CD4-positive, alpha-beta T cell (primary cell): ENCODE results near the gene WDR64. TPM values are rescaled to one million over a fixed set of nuclear protein-coding genes. Genes with fewer than 3 reads are reported as not detected.

ENCODE experiments used
- ATAC-seq: fragments of 200-7000 bp; cut with Tn5 transposase; one replicate; pipeline ENCODE4 v1.10.0; 2022; ENCODE audit warnings: mild to moderate bottlenecking; ENCODE audit not compliant: poor library complexity
- CTCF ChIA-PET: fragments of 350-600 bp; sonication (Branson Sonifier 250); formaldehyde crosslinking; loops from one replicate; lab custom pipeline; 2021; ENCODE audit warnings: antibody characterized with exemption, inconsistent platforms; lab: Charles Lee
- POLR2A ChIA-PET: fragments of 350-600 bp; sonication (Branson Sonifier 250); formaldehyde crosslinking; loops from one replicate; lab custom pipeline; 2021; ENCODE audit warnings: antibody characterized with exemption, inconsistent platforms; lab: Charles Lee
- DNase-seq, 14 experiments: peaks; one replicate each; pipeline ENCODE4 v3.0.0-alpha.2; 2013 to 2020; ENCODE audit warnings: mixed read lengths in 2 of 14
- H3K27ac ChIP-seq, 2 donors: one replicate each; pipeline versions ENCODE4 v1.5.1 to v1.7.0; 2013; ENCODE audit warnings: low read length in 2 of 2, low read depth in 1 of 2, mild to moderate bottlenecking in 1 of 2
- H3K27me3 ChIP-seq, 2 experiments: 1 replicate in 1 of 2; 2 replicates in 1 of 2; pipeline versions ENCODE4 v1.6.1 to v1.7.0; 2013; ENCODE audit warnings: low read length in 2 of 2, control low read depth in 1 of 2, mild to moderate bottlenecking in 1 of 2, moderate library complexity in 1 of 2; ENCODE audit not compliant: insufficient read depth in 2 of 2, control insufficient read depth in 1 of 2
- H3K36me3 ChIP-seq: one replicate; pipeline ENCODE4 v1.6.1; 2013; ENCODE audit warnings: low read length, control low read depth; ENCODE audit not compliant: insufficient read depth
- H3K4me1 ChIP-seq: one replicate; pipeline ENCODE4 v1.6.1; 2013; ENCODE audit warnings: low read length, control low read depth; ENCODE audit not compliant: insufficient read depth
- H3K4me3 ChIP-seq: one replicate; pipeline ENCODE4 v1.5.1; 2013; ENCODE audit warnings: mild to moderate bottlenecking, low read length, moderate library complexity
- H3K9me3 ChIP-seq, 2 experiments: 1 replicate in 1 of 2; 2 replicates in 1 of 2; pipeline versions ENCODE4 v1.6.1 to v1.7.0; 2013; ENCODE audit warnings: low read length in 2 of 2, mild to moderate bottlenecking in 2 of 2, control low read depth in 1 of 2, moderate library complexity in 1 of 2; ENCODE audit not compliant: control insufficient read depth in 1 of 2, insufficient read depth in 1 of 2
- H3K27ac Mint-ChIP-seq: one replicate; pipeline ENCODE4 v1.8.0; 2020; ENCODE audit warnings: mixed read lengths
- H3K27me3 Mint-ChIP-seq: one replicate; pipeline ENCODE4 v1.8.0; 2021; ENCODE audit warnings: mixed read lengths
- H3K36me3 Mint-ChIP-seq: one replicate; pipeline ENCODE4 v1.8.0; 2021; ENCODE audit warnings: low read depth, mixed read lengths
- H3K4me1 Mint-ChIP-seq: one replicate; pipeline ENCODE4 v1.8.0; 2021; ENCODE audit warnings: low read depth, mixed read lengths
- H3K4me3 Mint-ChIP-seq: one replicate; pipeline ENCODE4 v1.8.0; 2020; ENCODE audit warnings: mild to moderate bottlenecking, mixed read lengths
- H3K9me3 Mint-ChIP-seq: one replicate; pipeline ENCODE4 v1.8.0; 2020; ENCODE audit warnings: mixed read lengths
- CTCF ChIP-seq: fragments of 200-600 bp; IDR thresholded peaks from one replicate; pipeline ENCODE4 v1.8.0; 2022; ENCODE audit warnings: antibody characterized with exemption, mild to moderate bottlenecking
- intact Hi-C, 2 experiments: fragments of 100-400 bp; cut with DNase I in 1 of 2; cut with micrococcal nuclease in 1 of 2; formaldehyde crosslinking; loops; one replicate each; pipeline versions ENCODE4 v1.15.1 to v1.9.0; 2023 to 2025; cut with DNase I, micrococcal nuclease
- total RNA-seq, 174 experiments: library from RNA in 2 of 174; stranded (reverse) in 2 of 174; gene quantifications; one replicate each; pipeline ENCODE4 v1.2.3 and lab custom pipeline; 2021 to 2026

The WDR64 gene
- total RNA-seq, 2 experiments from 2014 or later = 0.67 TPM; not detected in 1

- ChIA-PET POLR2A (interaction anchor here (1.2 to 2.9 kb wide), 3 partner anchors 17 to 286 kb away, joined by 3 to 23 read pairs (median 5); partner anchors contain the start of gene EXO1), CTCF (interaction anchor here (0.6 to 2.4 kb wide), 11 partner anchors 11 to 388 kb away, joined by 3 to 24 read pairs (median 4); partner anchors contain the start of genes CHML, MAP1LC3C and OPN3)
- no peaks in the 10 kb centered on the region for H3K36me3 ChIP-seq
- intact Hi-C loops = loop anchor here (2.0 to 10.0 kb wide), 9 partner anchors 17 to 1717 kb away; partner anchors contain the start of genes MAP1LC3C (in 2 of the 2), EXO1 (in 1 of the 2) and KMO (in 1 of the 2)
- no peak overlapping the region for H3K27ac ChIP-seq
- Mint-ChIP-seq H3K4me3 (no peak overlapping the region), H3K9me3 (no peaks in the 10 kb centered on the region), H3K27me3 (no peaks in the 10 kb centered on the region), H3K4me1 (no peaks in the 10 kb centered on the region), H3K27ac (no peak overlapping the region), H3K36me3 (no peaks in the 10 kb centered on the region)
- H3K9me3 ChIP-seq = no peaks in the 10 kb centered on the region
- no peak for ATAC-seq
- no peak overlapping the region for H3K4me3 ChIP-seq
- no peaks in the 10 kb centered on the region for H3K4me1 ChIP-seq
- no peaks in the 10 kb centered on the region for H3K27me3 ChIP-seq
- DNase-seq = no peak
- TF ChIP-seq CTCF = no peak
Measured at GRCh38 chr1:241610056-241610815, 41.8 kb upstream of the WDR64 start.

DNA sequence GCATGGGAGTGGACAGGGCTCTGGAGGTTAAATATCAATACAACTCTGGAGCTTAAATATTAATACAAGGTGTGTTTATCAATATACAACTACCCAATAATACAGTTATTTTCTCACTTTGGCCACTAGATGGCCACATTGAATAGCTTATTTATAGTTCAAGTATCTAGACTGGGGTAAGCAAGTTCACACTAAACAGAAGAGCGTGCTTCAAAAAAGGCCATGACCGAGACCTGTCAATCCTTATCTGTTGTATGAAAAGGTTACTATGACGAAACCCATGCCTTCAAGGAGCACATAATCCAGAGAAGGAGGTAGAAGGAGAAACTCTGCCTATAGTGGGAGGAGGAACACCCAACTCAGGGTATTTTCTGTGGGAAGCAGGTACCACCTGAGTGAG is 41.0 kb upstream of the WDR64 start:
- ChIA-PET CTCF (interaction anchor here (0.6 to 2.4 kb wide), 11 partner anchors 10 to 387 kb away, joined by 3 to 24 read pairs (median 4); partner anchors contain the start of genes CHML, MAP1LC3C and OPN3), POLR2A (interaction anchor here (1.2 to 2.9 kb wide), 3 partner anchors 16 to 285 kb away, joined by 3 to 23 read pairs (median 5); partner anchors contain the start of gene EXO1)
- H3K36me3 ChIP-seq = no peaks in the 10 kb centered on the region
- peak; percentile 85 for TF ChIP-seq CTCF
- DNase-seq (peak in 5 of 14 experiments; percentile 5 to 76 (median 68)), ATAC-seq (peak; percentile 93)
- H3K9me3 Mint-ChIP-seq = no peaks in the 10 kb centered on the region
- no peak overlapping the region for H3K4me3 Mint-ChIP-seq
- H3K27ac Mint-ChIP-seq = no peak overlapping the region
- no peaks in the 10 kb centered on the region for H3K4me1 Mint-ChIP-seq
- H3K36me3 Mint-ChIP-seq = no peaks in the 10 kb centered on the region
- no peaks in the 10 kb centered on the region for H3K9me3 ChIP-seq
- H3K4me3 ChIP-seq = no peak overlapping the region
- intact Hi-C loops = loop anchor here (1.0 to 10.0 kb wide), 12 partner anchors 16 to 1716 kb away; partner anchors contain the start of genes MAP1LC3C (in 2 of the 2), EXO1 (in 1 of the 2) and KMO (in 1 of the 2)
- H3K27ac ChIP-seq = no peak overlapping the region
- no peaks in the 10 kb centered on the region for H3K4me1 ChIP-seq
- H3K27me3 Mint-ChIP-seq = no peaks in the 10 kb centered on the region
- no peaks in the 10 kb centered on the region for H3K27me3 ChIP-seq

- H3K4me1 Mint-ChIP-seq = no peaks in the 10 kb centered on the region
- no peak for TF ChIP-seq CTCF
- ATAC-seq = no peak
- POLR2A ChIA-PET = interaction anchor here (1.2 to 2.9 kb wide), 3 partner anchors 15 to 285 kb away, joined by 3 to 23 read pairs (median 4); partner anchors contain the start of gene FH
- no peak overlapping the region for H3K27ac Mint-ChIP-seq
- no peaks in the 10 kb centered on the region for H3K27me3 ChIP-seq
- H3K36me3 ChIP-seq = no peaks in the 10 kb centered on the region
- H3K9me3 ChIP-seq = no peaks in the 10 kb centered on the region
- no peak overlapping the region for H3K27ac ChIP-seq
- H3K9me3 Mint-ChIP-seq = no peaks in the 10 kb centered on the region
- intact Hi-C loops = loop anchor here (1.0 to 10.0 kb wide), 12 partner anchors 15 to 1716 kb away; partner anchors contain the start of genes MAP1LC3C (in 2 of the 2), EXO1 (in 1 of the 2) and KMO (in 1 of the 2)
- no peak for DNase-seq
- H3K4me1 ChIP-seq = no peaks in the 10 kb centered on the region
- H3K4me3 Mint-ChIP-seq = no peak overlapping the region
- H3K27me3 Mint-ChIP-seq = no peaks in the 10 kb centered on the region
- CTCF ChIA-PET = interaction anchor here (0.7 to 2.4 kb wide), 3 partner anchors 9 to 126 kb away, joined by 4 to 24 read pairs (median 7); no protein-coding TSS in a partner anchor
- no peaks in the 10 kb centered on the region for H3K36me3 Mint-ChIP-seq
- no peak overlapping the region for H3K4me3 ChIP-seq
Measured at GRCh38 chr1:241611736-241612135, 40.3 kb upstream of the WDR64 start.
